HG02938 (cell line): Measurements from ENCODE around the gene PLA2G4B.

Source experiments
- ATAC-seq: cut with Tn5 transposase; IDR thresholded peaks from one replicate; pipeline ENCODE4 v1.9.1; 2021; ENCODE audit warnings: mild to moderate bottlenecking, moderate library complexity; ENCODE audit not compliant: unreplicated experiment

PLA2G4B gene

DNA sequence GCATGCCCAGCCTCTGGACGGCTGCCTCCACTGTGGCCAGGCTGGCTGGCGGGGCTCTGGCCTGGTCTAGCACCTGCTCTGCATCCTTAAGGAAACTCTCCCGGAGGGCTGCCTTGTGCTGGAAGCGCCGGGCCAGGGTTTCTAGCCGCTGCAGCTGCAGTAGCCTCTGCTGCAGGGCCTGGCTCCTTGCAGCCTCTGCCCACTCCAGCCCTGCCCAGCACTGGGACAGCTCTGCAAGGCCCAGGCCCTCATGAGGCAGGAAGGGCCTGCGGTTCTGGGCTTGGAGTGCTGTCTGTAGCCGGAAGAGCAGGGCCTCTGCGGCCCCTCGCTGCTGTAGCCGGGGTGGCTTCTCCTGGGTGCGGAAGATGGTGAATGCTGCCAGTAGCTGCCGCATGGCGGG, 47.2 kb downstream of the PLA2G4B start:
- no peak for ATAC-seq

DNA sequence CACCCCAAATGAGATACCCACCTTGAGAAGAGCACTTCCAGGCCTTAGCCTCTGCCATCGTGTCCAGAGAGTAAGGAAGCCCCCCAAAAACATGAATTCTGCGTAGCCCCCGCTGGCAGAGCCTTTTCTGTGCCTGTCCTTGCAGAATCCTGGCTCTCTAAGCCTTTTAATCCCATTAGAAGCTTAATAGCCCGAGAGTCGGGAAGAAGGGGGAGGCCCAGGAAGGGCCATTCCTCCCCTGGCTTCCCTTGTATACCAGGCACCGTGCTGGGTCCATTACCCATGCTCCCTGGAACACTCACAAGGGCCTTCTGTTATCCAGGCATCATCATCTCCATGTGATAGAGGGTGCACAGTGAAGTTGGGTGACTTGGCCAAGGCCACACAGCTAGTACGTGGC, 48.1 kb downstream of the PLA2G4B start:
- ATAC-seq: no peak

DNA sequence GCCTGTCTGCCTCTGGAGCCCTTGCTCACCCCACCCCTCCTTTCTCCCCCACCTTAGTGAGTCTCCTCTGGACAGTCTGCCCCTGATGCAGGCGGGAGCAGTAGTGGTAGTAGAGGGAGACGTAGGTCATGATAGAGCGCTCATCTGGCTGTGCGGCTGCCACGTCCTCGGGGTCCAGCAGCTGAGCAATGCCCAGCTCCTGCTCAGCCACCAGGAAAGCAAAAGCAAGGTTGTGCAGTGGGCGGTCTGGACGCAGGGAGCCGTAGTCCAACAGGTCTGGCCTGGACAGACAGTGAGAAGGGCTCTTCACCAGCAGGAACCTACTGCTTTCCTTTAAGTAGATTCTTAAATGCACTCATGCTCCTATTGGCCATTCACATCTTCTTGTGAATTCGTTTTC, 48.5 kb downstream of the PLA2G4B start:
- ATAC-seq: no peak

DNA sequence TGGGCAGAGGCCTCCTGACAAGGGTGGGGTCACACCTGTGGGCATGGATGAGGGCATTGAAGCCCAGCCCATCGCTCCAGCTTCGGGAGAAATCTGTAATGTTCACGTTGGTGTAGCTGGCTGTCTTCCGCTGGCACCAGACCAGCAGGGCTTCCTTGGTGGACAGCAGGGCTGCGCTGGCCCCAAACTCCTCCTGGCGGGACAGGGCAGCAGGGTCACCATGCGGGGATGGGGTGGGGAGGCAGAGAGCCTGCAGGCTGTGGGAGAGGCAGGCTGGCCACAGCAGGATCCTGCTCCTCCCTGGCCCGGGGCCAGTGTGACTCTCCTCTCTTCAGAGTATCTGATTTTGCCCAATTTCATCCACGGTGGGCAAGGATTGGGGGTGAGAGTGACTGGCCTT, 49.2 kb downstream of the PLA2G4B start:
- no peak for ATAC-seq

DNA sequence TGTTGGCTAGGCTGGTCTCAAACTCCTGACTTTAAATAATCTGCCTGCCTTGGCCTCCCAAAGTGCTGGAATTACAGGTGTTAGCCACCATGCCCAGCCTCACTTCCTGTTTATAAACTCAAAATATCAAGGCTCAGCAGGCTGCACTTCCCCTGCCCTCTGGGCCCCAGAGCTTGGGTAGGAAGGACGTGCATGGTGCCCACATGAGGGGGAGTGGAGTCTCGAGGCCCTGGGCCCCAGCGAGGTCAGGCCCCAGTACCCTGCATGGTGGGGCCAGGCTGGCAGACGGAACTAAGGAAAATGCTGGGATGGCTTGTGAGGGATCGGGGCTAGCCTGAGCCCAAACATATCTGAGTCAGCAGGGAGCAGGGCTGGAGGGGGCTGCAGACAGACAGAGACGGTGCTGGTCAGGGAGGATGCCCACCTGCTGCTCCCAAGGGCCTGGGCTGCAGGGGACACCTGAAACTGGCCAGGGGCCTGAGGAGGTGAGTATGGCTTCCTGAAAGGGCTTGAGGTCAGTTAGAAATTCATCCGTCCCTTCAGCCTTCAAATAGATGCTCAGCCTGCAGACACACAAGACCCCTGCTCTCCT, 50.1 kb downstream of the PLA2G4B start:
- ATAC-seq: no peak

DNA sequence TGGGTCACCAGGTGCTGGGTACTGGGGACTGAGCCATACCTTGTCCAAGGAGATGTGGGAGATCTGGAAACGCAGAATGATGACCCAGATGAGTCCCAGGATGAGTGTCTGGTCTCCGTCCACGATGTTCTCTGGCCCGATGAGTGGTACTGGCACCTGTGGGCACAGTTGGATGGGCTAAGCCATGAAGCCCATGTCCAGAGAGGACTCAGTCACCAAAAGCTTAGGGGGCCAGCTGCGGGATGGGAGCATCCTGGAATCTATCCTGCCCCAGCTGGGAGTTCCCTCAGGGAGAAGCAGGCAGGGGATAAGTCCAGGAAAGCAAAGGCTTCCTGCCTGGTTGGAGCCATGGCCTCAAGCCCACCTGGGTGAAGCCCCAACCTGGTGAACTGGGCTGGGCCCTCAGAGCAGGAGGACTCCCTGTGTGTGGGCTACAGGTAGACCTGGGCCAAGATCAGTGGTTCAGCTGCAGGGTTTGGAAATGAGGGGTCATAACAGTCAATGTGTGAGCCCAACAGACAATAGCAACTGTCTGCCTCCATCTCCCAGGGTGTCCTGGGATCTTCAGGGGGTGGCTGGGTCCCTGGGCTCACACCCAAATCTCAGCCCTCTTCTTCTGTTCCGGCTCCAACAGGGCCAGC, 51.5 kb downstream of the PLA2G4B start:
- no peak for ATAC-seq

DNA sequence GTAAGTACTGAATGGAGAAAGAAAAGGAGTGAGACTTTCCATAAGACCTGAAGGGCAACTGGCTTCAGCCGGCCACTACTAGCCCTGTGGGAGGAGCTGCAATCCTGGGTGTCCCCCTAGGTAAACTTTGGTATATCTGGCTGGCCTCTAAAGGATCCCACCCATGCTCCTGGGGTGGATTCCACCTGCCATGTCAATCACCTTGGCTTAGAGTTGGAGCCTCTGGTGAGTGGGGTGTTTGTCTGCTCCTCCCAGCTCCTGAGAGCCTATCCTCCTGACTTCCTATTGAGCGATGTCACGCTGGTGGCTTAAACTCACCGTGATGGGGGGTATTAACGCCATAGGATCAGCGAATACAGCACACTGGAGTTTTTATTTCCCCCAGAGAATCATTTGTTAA, 52.6 kb downstream of the PLA2G4B start:
- no peak for ATAC-seq

DNA sequence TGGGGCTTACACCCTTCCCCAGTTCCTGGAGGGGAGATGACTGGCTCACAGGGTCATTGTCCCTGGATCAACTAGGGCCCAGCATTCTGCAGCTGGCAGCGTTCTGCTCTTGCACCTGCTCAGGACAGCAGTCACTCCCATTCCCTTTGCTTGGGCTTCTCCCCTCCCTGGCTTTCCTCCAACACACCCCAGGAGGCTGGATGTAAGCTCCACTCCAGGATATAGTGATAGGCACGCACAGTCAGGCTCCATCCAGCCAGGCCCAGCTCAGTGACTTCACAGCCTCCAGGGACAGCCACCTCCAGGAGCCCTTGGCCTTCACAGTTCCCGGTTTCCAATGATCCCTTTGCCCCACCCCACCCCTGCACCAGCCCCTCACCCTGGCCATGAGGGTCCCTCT, 53.3 kb downstream of the PLA2G4B start:
- ATAC-seq: no peak

DNA sequence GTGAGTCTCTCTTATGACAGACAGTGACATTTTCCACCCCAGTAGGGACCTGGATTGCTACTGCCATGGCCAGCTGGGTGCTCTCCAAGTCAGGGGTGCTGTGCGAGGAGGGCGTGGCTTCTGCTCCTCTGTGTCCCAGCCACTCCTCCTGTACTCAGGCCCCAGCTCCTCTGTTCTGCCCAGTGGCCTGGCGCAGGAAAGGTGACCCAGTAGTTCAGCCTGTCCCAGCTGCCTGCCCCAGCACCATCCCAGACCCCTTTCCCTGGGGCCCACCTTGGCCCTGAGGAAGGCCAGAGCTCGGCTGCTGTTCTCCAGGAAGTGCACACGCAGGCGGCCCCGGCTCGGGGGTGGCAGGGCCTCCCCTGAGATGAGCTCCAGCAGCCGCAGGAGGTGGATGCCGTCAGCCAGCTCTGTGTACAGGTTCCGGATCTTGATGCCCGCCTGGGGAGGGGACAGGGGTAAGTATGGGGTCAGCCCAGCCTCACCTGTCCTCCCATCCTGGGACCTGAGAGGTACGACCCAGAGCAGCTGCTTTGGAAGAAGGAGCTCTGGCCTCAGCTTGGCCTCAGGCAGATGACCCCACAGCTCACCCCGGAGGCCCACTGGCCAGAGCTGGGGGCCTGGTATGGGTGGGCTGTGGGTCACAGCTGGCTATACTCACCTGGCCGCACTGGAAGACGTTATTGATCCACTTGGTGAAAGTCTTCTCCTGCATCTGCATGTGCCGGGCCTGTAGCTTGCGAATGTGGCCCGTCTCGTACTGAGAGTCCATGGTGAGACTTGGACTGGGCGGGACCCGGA, 54.2 kb downstream of the PLA2G4B start:
- no peak for ATAC-seq

DNA sequence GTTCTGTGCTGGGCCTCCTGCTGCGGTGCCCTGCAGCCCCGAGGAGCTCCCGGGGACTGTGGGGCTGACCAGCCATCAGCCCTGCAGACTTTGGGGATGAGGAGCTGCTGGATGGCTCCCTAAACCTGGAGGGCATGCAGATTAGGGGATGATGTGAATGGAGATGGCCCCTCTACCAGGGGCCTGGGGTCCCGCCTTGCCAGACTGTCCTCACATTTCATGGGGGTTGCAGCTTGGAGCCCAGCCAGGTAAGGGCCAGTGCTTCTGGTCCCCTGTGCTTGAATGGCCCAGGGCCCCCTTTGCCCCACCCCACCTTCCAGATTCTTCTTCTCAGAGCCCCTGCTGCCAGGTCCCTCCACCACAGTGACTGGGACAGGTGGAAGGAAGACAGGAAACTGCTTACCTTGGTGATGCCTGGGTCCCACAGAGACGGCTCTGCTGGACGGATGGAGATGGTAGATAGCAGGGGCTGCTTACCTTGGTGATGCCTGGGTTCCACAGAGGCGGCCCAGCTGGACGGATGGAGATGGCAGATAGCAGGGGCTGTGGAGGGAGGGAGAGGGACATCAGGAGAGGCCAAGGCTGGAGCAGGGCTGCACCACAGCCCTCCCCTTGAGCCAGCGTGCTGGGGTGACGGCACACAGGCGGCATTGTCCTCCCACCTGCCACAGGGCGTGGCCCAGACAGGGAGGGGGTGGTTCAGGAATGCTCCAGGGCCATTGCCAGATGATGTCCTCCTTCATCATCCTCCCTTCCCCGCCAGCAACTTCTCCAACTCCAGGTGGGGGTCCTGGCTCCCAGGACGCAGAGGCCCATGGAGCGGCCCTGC, 55.0 kb downstream of the PLA2G4B start, which contains the start of gene SPTBN5:
TSS of gene SPTBN5 (minus strand) at position 632 of the 829 bp plus-strand sequence. CDS start at position 76, 556 bp downstream.
- no peak for ATAC-seq

DNA sequence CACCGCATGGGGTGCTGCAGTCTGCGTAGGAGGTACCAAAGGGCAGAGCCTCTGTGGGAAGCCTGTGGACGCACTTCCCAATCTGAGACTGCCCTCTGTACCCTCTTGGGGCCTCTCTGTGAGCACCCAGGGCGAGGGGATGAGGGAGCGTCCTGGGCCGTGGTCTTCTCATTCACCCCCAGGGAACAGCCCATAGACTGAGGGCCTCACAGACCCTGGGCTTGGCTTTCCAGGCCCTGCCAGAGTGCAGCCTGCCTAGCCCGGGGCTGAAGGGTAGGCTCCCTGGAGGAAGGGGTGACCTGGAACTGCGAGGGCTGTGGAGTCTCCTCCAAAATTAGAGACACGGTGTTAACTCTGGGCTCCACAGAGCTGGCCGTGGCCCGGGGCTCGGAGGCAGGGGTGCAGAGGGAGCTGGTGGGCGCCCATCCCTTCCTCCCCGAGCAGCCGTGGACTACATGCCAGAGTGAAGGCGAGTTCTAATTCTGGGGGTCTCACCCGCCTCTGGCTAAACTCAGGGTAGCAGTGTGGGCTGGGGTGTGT, 55.7 kb downstream of the PLA2G4B start:
- no peak for ATAC-seq

DNA sequence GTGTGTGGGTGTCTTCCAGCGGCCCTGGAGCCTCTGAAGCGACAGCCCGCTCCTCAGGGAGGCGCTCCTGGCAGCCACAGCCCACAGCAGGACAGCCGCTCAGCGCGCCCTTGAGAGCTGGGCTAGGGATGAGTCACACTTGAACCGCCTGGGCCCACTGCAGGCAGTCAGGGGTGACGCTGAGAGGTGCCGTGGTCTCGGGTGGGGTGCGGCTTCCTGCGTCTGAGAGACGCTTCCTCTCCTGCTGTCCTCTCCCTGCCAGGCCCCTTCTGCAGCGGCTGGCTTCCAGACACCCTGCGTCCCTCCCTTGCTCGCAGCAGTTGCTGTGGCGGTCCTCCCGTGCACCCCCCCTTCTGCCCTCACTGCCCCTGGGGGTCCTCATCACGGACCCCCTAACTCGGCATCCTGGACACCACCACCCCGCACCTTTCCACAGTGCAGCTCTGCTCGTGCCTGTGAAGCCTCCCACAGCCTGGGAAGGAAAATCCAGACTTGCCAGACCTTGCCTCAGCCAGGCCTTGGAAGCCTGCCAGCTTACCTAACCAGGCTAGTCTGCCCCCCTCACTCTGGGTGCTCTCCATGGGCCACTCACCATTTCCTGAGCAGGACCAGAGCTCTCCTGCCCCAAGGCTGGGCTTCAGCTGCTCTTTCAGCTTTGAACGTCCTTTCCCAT, 56.3 kb downstream of the PLA2G4B start:
- ATAC-seq: peak; percentile 85

DNA sequence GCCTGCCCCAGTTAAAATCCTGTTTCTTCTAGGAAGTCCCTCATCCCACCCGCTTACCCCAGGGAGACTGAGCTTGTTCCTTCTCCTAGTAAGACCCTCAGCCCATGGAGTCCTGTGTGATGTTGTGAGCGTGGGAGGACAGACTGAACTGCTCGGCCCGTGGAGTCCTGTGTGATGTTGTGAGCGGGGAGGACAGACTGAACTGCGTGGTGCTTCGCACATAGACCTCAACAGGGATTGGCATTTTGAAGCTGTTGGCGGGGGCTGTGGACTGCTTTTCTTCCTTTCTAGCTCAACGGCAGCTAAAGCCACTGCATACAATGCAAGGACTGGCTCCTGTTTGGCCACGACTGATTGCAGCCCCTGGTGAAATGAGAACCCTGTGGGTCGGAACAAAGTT, 56.8 kb downstream of the PLA2G4B start:
- ATAC-seq: no peak

DNA sequence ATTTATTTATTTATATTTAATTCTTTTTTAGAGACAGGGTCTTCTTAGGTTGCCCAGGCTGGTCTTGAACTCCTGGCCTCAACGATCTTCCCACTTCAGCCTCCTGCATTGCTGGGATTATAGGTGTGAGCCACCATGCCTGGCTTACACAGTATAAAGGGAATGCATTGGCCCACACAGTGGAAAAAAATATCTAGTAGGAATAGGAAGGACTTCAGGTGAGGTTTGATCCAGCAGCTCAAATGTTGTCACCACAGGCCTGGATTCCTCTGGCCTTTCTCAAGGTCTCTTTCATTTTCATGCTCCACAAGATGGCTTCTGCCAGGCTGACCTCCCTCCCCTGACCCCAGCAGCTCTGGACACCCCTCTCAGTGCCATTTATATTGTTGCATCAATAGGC, 57.3 kb downstream of the PLA2G4B start:
- no peak for ATAC-seq

DNA sequence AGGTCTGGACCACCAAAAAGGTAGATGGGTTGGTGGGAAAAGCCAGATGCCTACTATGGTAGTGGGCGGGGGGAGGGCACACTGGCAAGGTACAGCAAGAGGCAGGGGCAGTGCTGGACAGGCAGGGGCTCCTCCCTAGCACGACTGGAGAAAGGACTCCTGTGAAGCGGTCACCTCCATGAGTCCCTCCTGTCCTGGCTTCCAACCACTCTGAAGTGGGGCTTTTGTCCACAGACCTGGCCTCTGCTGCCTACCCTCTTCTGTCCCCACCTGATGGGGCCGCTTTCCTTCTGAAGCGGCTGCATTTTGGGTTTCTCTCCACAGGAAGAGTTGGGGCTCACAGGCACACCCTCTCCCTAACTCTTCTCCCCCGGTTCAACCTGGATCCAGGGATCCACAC, 57.9 kb downstream of the PLA2G4B start:
- ATAC-seq: no peak

DNA sequence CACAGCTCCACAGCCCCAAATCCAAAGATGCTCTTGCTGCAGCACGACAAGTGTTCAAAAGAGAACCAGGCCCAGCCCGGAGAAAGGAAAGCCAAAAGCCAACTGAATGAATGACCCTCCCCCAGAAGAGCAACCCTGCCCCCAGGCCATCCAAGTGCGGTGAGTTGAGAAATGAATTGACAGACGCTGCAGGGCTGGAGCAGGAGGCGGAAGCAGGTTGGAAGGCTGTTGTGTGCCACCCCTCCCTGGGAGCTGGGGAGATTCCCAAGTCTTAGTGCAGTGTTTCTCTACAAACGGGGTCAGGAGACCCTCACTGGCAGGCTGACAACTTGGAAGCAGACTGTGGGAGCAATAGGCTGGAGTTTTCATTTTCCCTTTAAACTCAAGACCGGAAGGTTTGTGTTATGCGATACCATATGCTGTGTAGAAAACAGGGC, 58.7 kb downstream of the PLA2G4B start:
- no peak for ATAC-seq
